ENCODE measurements around the gene ZFPL1. TPM values are rescaled to one million over a fixed set of nuclear protein-coding genes. Genes with fewer than 3 reads are reported as not detected.

ZFPL1 gene
- total and polyA plus RNA-seq, 9 of the 15 experiments (the other 6 are each of a cell fraction or from before 2014, with no cell fraction given) = 3.7 to 37.5 (median 22.7) TPM

- no peak for TF ChIP-seq TEAD1 (CRISPR knock-in tag; IDR thresholded peaks at IDR 0.05)
- no peak for TF ChIP-seq ZNF140 (CRISPR knock-in tag; IDR thresholded peaks at IDR 0.05)
- no peak for TF ChIP-seq TEAD4 (IDR thresholded peaks at IDR 0.05; ENCODE audit: low read length)
- no peak for TF ChIP-seq TEAD4 (CRISPR knock-in tag; IDR thresholded peaks at IDR 0.05; ENCODE audit: borderline replicate concordance)
- no peak for TF ChIP-seq GTF2E2 (tag; IDR thresholded peaks at IDR 0.05)
- TF ChIP-seq MTA1 (IDR thresholded peaks at IDR 0.05; ENCODE audit: borderline replicate concordance) = no peak
- TF ChIP-seq ELK1 (CRISPR knock-in tag; IDR thresholded peaks at IDR 0.05) = no peak
- no peak for TF ChIP-seq NUFIP1 (IDR thresholded peaks at IDR 0.05; ENCODE audit: partially characterized antibody)
- no peak for TF ChIP-seq DIDO1 (tag; IDR thresholded peaks at IDR 0.05; ENCODE audit: low read depth)
- no peak for TF ChIP-seq BRCA1 (IDR thresholded peaks at IDR 0.05)
- no peak for TF ChIP-seq BRCA1 (CRISPR knock-in tag; IDR thresholded peaks at IDR 0.05)
- TF ChIP-seq U2AF2 (optimal IDR thresholded peaks at IDR 0.05; ENCODE audit: low read depth, low read length) = no peak
- TF ChIP-seq NONO (IDR thresholded peaks at IDR 0.05; ENCODE audit: low read depth in 2 of 2, low read length in 1 of 2) = peak in 1 of 2 experiments; percentile 53; a peak in 1 of 4 replicates
- peak; percentile 67 for TF ChIP-seq EGR1 (conservative IDR thresholded peaks at IDR 0.05)
- no peak for TF ChIP-seq ZBTB43 (CRISPR knock-in tag; IDR thresholded peaks at IDR 0.05)
- peak; percentile 29 for TF ChIP-seq HCFC1 (IDR thresholded peaks at IDR 0.05; ENCODE audit: low read depth, low read length)
- no peak for TF ChIP-seq TFE3 (CRISPR knock-in tag; IDR thresholded peaks at IDR 0.05)
- no peak for TF ChIP-seq ZNF124 (CRISPR knock-in tag; IDR thresholded peaks at IDR 0.05)
- TF ChIP-seq HMGXB4 (CRISPR knock-in tag; IDR thresholded peaks at IDR 0.05) = no peak
- TF ChIP-seq ZNF436 (CRISPR knock-in tag; IDR thresholded peaks at IDR 0.05) = no peak
- no peak for TF ChIP-seq MITF (IDR thresholded peaks at IDR 0.05)
- no peak for TF ChIP-seq NBN (IDR thresholded peaks at IDR 0.05; ENCODE audit: low read depth)
- TF ChIP-seq ZNF143 (CRISPR knock-in tag; IDR thresholded peaks at IDR 0.05) = no peak
These were observed 27.9 kb downstream of the ZFPL1 start, which contains the start of gene TM7SF2 (continued) for GRCh38 chr11:65111744-65112545.

Measured in K562 (cell line).